SW 1271 (cell line): Measurements from ENCODE around the gene ZMYND8.

Experiments used
- DNase-seq, 2 experiments: peaks; one replicate each; lab custom pipeline; 2025; lab: John Stamatoyannopoulos, UW

ZMYND8 gene

GRCh38 chr20:47353692-47354463, 2.6 kb downstream of the ZMYND8 start:
- peak in 1 of 2 experiments; percentile 46 for DNase-seq

DNA sequence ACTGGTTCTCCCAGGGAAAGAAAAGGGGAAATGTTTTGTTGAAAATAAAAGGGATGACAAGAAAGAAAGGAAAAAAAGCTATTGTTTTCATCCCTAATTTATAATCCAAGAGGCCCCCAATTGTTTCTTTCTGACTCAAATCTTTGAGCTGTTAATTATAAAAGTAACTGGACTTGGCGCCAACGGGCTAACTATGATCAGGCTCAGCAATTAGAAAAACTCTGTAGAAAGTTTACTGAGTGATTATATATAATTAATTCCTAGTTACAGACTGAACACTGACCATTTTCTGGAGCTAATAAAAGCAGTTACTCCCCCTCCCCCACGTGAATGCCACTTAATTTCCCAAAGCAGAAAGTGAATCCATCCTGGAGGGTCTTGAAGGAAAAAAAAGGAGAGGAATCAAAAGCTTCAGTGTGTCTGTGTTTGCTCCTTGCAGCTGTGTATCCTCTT, 3.2 kb downstream of the ZMYND8 start:
- no peak for DNase-seq

DNA sequence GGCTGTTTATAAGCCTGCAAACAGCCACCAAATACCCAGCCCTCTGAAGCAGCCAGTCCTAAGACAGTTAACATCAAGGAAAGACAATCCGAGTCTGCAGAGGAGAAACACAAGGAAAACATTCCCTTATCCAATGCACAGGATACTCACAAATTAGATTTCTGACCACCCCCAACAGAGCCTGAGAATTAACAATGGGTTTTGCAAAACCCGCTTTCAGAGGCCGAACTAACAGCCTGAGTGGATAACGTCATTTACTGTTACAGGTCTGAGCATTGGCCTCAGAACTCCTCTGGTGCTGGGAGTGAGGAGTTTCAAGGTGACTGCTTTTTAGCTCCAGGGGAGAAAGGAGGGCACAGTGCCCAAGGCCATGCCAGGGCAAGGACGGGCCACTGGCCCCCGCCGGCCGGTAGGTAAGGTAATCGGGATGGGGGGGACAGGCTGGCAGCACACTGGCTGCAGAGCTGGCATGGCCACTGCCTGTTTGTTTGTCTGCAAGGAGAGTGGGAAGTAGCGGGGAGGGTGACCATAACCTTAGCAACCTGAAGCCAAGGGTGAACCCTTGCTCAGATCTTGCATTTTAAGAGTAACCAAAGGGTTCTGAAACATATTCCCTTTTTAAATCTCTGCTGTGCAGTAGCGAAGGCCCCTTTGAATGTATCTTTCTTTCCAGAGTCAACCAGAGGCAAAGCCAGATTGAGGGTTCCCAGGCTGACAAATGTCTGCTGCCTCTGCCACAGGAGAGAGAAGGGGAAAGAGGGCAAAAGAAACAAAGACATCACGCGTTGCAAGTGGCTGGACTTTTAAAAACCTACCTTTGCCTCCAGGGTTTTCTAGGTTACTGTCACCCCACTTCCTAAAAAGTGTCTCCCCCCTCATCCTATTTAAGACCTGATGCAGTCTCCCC, 3.9 kb downstream of the ZMYND8 start:
- DNase-seq = peak in 1 of 2 experiments; percentile 31

DNA sequence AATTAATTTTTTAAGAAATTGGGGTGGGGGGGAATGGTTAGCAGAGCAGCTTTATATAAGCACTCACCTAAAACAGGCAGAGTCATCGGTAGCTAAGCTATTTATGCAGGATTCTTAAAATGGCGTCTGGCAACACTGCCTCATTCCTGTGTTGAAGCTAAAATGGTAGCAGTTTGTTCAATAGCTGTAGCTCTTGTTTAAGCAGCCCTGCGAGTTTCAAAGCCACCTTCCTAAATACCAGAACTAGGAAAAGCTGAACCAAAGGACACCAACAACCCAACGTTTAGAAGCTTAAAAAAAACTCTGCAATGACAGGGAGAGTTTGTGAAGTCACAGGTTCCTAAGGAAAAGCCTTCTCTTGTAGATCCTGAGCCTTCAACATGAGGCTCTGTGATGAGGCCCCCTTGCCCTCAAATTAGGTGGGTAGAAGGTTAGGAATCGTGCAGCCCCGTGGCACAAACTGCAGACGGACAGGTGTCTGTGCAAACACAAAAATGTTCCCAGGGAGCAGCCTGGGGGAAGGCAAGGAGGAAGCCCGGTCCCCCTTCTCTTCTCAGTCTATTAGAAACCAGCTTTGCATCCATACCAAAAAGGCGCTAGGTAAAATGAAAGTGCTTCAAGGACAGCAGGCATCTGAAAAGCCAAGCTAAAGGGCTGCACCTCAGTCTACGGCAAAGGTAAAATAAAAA, 4.7 kb downstream of the ZMYND8 start:
- peak in 1 of 2 experiments; percentile 62 for DNase-seq

DNA sequence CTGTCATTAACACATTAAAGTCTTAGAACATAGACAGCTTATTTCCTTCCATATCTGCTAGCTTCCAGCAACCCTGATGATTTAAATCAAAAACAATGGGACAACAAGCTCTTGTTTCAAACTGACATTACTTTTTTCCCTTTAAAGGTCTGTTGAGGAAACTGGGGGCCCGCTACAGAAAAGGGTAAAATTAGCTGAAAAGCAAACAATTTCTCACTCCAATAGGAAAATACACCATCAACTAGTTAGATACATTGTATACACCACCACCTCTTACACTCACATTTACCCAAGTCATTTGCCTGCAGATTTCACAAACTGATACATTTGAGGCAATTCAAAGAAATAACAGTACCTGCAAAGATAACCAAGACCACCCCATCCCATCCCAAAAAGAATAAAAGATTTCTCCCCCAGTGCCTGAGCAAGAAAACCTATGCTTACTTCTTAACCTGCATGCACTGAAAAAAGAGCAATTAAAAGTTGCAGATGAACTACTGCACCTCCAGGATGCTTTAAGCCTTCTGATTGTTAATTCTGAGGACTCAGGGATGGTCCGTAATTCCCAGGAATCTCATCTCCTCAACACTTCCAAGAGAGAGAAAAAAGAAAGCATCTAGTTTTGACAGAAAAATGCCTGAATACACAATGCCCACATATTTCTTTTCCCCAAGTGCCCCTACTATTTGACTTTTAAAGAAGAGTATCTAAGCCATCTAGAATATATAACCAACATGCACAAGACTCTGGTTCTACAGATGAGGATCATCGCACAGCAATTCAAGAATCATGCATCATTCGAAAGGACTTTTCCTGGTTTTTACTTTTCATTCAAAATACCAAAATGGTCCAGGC, 5.6 kb downstream of the ZMYND8 start:
- DNase-seq = no peak

GRCh38 chr20:47350181-47350550, 6.3 kb downstream of the ZMYND8 start:
- DNase-seq = no peak

GRCh38 chr20:47349365-47350180, 6.9 kb downstream of the ZMYND8 start:
- no peak for DNase-seq

GRCh38 chr20:47348539-47349142, 7.9 kb downstream of the ZMYND8 start:
- peak in 1 of 2 experiments; percentile 26 for DNase-seq

GRCh38 chr20:47347661-47348435, 8.7 kb downstream of the ZMYND8 start:
- DNase-seq = no peak

GRCh38 chr20:47346172-47346571, 10.3 kb downstream of the ZMYND8 start:
- DNase-seq = no peak

- DNase-seq = no peak
These were observed 11.3 kb downstream of the ZMYND8 start for GRCh38 chr20:47345214-47345613.

DNA sequence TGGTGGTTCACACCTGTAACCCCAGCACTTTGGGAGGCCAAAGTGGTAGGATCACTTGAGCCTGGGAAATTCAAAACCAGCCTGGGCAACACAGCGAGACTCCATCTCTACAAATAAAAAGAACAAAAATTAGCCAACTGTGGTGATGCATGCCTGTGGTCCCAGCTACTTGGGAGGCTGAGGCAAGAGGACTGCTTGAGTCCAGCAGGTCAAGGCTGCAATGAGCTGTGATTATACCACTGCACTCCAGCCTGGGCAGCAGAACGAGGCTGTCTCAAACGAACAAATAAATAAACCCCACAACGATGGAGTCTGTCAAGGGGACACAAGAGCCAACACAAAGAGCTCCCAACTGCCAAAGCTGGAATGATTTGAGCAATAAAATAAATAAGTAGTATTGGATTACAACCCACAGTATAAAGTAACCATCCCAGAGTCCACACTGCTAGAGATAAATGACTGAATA, 13.5 kb downstream of the ZMYND8 start:
- no peak for DNase-seq

DNA sequence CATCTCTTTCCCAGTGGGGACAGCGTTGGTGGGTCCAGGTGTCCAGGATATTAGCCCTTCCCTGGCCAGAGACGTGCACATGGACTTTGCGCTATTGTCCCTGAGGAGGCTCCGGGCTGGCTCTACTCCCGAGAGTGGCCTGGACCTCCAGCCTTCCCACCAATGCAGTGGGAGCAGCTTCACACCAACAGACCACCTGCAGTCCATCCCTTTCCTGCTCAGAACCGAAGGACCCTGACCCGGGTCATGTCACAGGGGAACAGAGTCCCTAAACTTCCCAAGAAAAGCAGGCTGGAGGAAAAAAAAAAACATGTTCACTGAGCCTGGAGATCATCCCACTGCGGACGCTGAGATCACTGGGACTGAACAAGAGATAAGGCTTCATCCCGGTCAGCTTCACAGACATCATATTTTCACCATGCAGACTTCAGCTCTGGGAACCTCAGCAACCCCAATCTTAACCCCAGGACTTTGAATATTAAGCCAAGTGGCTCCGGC, 18.3 kb downstream of the ZMYND8 start:
- DNase-seq = no peak

GRCh38 chr20:47337413-47337812, 19.1 kb downstream of the ZMYND8 start:
- DNase-seq = no peak

DNA sequence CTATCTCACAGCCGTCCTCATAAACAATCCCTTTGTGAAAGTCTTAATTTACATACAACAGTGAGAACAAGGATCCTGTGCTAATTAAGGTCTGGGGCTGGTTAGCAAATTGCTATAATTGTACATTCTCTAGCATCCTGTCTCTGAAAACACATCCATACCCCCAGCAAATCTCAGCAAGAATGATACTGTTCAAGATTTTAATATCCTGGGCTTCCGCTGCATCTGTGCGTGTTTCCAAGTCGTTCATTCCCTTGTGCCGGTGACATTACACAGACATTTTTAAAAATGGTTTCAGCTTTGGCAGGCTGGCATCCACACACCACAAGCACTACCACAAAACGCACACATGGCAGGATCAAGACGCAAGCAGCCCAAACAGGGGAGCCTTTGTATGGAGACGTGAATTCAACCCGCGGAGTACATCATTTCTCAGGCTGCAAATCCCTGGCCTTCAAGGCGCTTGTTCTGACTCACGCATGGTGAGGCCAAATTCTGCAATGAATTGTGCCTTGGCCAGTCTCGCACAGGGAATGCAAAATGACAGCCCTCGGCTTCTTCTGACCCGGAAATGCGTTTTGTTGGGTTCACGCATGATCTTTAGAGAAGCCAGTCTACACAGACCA, 20.3 kb downstream of the ZMYND8 start:
- no peak for DNase-seq

GRCh38 chr20:47335251-47336128, 21.0 kb downstream of the ZMYND8 start:
- no peak for DNase-seq

- DNase-seq = peak; percentile 93 to 99
These were observed 22.4 kb downstream of the ZMYND8 start for GRCh38 chr20:47334022-47334551.
